NOMO-1 (cell line): ENCODE results near the gene SMOC1.

Source experiments
- DNase-seq, 2 experiments: peaks; one replicate each; lab custom pipeline; 2025; ENCODE audit not compliant: unreplicated experiment in 2 of 2; lab: John Stamatoyannopoulos, UW

The SMOC1 gene, protein sequence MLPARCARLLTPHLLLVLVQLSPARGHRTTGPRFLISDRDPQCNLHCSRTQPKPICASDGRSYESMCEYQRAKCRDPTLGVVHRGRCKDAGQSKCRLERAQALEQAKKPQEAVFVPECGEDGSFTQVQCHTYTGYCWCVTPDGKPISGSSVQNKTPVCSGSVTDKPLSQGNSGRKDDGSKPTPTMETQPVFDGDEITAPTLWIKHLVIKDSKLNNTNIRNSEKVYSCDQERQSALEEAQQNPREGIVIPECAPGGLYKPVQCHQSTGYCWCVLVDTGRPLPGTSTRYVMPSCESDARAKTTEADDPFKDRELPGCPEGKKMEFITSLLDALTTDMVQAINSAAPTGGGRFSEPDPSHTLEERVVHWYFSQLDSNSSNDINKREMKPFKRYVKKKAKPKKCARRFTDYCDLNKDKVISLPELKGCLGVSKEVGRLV

GRCh38 chr14:69879175-69880043, at the start of gene SMOC1:
Gene SMOC1, plus strand, starts transcription at chr14:69879416. Its CDS starts 263 bp downstream, at chr14:69879679.
- no peak for DNase-seq

DNA sequence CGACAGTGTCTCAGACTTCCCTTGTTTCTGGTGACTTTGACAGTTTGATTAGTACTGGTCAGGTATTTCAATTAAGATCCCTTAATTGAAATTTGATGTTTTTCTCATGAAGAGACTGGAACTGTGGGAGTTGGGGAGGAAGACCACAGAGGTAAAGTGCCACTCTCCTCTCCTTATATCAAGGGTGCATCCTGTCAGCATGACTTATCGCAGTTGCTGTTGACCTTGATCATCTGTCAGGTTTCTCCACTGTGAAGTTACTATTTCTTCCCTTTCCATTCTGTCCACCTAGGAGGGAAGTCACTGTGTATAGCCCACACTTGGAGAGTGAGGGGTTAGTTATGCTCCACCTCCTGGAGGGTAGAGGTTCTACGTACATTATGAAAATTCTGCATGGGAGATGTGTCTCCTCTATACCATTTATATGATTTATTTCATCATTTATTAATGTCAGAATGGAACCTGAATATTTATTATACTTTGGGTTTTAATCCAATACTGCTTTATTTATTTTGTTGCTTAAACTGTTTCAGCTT, 40.3 kb upstream of the SMOC1 start:
- no peak for DNase-seq

DNA sequence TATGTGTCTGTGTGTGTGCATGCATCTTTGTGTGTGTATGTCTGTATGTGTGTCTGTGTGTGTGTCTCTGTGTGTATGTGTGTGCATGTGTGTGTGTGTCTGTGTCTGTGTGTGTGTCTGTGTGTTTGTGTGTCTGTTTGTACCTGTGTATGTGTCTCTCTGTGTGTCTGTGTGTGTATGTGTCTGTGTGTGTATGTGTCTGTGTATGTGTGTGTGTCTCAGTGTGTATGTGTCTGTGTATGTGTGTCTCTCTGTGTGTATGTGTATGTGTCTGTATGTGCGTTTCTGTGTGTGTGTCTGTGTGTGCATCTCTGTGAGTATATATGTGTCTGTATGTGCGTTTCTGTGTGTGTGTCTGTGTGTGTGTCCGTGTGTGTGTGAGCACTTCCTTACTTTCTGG, 39.6 kb upstream of the SMOC1 start:
- DNase-seq = no peak

DNA sequence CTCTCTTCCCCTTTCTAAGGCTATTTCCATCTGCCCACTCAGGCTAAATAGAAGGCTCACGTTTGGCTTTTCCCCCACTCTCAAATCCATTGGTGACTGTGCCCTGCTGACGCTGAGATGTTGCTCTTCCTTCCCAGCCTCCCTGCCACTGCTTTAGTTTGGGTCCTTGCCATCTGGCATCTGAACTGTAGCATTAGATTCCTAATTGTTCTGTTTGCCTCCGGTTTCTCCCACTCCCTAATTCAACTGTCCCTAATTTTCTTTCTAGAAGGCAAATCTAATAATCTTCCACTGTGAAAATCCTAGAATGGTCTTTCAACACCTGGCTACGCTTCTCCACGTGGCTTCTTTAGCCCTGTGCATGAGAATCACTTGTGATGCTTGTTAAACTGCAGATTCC, 37.6 kb upstream of the SMOC1 start:
- no peak for DNase-seq

DNA sequence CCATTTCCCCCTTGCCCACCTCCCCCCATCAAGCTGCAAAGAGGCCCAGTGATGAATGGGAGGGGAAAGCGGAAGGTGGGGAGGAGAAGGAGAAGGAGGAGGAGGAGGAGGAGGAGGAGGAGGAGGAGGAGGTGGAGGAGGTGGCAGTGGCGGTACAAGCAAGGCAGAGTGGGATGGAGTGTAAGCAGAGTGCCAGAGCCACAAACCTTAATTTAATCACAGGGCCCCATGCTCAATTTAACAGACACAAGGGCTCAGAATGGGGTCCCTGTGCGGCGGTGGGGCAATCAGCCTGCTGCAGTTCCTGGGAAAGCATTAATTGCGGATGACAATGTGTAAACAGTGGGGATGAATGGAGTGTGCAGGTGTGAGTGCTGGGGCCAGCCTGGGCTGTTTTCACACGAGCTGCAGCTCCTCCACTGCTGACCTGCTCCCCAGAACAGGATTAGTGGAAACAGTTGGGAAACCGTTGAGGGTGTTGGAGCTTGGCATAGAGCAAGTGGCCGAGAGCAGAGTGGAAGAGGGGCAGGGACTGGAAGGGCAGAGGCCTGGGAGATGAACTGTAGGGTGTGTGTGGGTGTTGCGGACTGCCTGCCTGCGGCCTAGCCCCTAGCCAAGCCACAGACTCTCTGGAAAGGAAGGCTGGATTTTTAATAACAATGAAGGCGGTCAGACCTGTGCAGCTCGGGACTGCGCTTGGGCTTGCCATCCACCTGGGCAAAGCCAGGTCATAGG, 36.4 kb upstream of the SMOC1 start:
- DNase-seq = no peak

DNA sequence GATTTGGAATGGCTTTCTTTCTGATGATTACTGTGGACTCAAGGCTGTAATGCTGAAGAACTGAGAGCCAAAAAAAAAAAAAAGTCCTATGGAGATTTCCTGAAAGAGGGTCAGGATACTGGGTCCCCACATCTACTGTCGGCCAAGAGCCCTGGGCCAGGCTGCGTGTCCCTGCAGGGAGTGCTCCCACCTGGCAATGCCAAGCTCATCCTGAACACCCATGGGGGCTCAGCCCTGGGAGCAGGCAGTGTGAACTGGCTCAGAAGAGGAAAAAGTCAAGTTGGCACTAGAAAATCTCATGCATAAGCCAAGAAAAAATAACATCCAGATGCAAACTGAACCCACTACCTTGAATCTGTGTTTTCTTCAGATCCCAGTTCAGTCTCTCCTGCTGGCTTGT, 35.0 kb upstream of the SMOC1 start:
- no peak for DNase-seq

DNA sequence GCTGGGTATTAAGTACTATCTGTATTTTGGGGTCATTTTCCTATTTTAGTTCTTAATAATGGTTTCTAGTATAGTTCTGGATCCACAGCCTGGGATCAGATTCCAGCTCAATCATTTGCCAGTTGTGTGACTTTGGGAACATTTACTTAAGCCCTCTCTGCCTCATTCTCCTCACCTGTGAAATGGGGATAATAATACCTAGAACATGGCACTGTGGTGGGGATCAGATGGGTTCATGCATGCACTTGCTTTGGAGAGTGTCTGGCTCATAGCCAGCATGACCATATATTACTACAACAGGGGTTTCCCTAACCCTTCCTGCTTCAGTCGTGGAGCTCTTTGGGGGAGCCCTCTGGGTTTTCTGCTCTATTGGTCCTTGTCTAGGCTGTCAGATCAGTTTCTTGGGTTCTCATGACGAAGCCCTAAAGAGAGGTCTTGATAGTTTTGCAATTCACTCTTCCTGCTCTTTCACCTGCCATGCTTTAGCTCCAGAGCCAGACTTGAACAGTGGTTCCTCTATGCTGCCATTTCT, 34.1 kb upstream of the SMOC1 start:
- DNase-seq = no peak

DNA sequence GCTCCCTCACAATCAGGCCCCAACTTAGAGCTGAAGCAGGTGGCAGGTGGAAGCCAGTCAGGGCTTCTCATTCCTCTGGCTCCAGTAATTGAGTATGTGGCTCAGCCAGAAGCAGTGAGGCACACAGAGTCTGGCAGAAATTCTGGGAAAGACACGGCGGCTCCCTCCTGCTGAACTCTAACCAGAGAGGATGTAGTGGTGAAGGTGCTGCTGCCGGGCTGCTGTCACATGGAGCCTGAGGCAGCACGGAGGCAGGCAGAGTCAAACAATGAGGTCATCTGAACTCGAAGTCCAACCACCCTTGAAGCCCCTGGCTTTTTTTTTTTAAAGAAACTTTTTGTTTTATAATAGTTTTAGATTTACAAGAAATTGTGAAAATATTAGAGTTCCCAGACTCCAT, 33.4 kb upstream of the SMOC1 start:
- no peak for DNase-seq

GRCh38 chr14:69848156-69848555, 31.1 kb upstream of the SMOC1 start:
- no peak for DNase-seq

GRCh38 chr14:69848903-69849391, 30.3 kb upstream of the SMOC1 start:
- DNase-seq = no peak

GRCh38 chr14:69850086-69850735, 29.0 kb upstream of the SMOC1 start:
- DNase-seq = no peak

- DNase-seq = no peak
Observed at GRCh38 chr14:69850736-69851112, 28.5 kb upstream of the SMOC1 start.

DNA sequence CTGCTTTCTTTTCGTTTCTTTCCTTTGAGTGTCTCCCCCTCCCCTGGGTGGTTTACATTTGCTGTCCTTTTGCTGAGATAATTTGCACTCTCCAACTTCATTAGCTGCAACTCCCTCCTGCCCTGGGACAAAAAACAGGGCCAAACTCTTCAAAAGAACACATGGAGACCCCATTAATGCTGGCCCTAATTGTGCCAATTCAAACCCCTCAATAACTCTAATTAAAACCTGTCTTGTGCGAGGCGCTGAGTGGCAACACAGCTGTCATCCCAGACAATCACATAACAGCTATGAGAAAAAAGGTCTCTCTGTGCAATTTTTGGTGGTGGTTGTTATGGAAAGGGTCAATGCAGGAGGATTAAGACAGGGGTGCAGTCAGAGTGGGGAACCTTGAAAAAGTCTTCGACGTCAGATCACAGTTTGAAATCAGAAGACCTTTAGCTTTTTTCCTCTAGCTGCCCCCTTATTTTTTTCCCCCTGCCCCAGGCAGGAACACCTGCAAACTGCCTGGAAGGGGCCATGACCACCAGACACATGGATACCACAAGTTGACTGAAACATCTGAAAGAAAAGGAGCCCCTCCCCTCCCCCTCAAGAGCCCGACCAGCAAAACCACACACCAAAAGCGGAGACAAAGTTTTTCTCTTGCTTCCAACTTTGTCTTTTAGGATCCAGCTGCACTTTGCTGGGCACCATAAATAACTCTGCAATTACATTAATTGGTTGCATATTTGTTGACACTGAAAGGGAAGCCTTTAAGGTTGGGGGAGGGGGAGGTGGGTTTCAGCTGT, 26.5 kb upstream of the SMOC1 start:
- no peak for DNase-seq

DNA sequence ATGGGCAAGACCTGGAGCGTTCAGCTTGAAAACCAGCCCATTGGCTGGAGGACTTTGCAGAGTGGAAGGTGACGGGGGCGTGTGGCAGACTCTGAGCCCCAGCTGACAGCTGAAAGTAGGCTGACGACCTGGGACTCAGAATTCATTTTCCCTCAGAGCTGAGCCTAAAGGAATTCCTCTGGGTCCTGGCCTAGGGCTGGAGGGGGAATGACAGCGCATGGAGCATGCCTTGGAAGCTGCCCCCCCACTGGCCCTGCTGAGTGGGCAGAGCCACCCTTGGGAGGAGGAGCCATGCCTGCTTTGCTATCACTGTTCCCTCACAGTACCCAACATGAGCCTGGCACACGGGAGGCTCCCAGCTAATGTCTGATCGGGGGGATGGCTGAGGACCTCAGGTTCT, 25.4 kb upstream of the SMOC1 start:
- DNase-seq = no peak

DNA sequence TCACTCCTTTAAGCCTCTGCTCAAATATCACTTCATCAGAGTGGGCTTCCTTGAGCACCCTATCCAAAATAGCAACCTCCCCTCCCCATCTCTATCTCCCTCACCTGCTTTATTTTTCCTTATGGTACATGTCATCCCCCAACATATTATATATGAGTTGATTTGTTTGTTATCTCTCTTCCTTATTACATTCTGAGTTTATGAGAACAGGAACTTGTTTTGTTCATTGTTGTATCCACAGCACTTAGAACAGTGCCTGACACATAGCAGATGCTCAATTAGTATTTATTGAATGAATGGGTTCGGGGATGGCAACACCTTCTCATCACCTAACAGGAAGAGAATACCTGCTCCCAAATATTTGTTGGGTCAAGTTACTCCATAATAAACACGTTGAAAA, 24.6 kb upstream of the SMOC1 start:
- no peak for DNase-seq

DNA sequence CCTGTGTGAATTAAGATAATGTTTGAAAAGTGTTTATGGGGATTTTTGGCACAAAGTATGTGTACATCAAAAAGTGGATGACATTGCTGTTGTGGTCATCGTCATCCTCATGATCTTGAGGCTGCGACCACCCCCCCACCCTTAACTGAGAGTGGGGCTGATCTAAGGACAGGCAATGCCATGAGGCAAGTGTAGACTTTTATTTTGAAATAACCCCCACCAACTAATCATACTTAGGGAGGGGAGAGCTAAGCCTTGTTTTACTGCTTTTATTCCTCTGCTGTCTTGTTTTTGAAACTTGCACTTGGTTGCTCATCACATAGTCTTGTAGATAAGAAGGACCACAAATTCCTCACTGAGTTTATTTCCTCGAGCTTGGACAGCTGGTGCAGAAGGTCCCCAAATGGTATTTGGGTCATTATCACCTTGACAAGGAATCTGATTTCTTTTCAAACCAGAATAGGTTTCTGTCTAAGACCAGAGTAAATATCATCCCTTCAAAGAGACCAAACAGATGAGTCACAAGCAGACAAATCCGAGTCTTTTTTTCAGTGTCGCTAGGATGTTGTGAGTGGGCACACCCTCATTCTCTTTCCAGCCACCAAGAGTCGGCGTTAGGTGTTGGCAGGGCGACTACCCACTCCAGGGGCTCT, 23.9 kb upstream of the SMOC1 start:
- no peak for DNase-seq

GRCh38 chr14:69858801-69859200, 20.4 kb upstream of the SMOC1 start:
- no peak for DNase-seq

DNA sequence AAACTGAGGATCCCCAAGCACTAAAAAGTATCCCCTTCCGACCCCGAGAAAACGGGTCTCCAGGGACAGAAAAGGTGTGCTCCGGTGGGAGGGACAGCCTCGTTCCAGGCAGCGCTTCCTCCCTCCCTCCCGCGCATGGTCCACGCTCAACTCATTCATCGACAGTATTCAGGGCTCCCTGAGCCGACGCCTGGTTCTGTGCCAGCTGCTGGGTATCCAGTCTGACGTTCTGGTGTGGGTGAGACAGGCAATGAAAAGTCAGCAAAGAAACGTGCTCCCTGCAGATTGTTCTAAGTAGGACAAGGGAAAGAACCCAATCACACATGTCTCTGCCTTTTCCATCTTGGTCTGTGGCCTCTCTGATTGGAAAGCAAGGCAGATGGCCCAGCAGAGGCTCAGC, 19.6 kb upstream of the SMOC1 start:
- DNase-seq = no peak

DNA sequence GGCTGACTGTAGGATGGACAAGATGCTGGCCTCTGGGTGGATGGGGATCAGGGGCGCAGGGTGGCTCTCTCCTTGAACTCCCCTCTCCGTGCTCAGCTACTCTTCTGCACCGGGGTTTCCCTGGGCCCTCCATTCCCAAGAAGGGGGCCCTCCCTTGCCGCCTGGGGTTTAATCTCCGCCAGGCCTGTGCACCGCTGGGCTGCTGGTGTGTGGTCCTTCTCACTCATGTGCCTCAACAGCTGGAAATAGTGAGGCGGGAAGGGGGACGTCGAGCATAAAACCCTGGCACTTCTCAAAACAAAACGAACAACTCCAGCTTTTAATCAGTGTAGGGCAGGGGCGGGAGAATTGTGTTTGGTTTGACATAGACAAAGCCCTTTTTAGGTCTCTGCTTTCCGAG, 19.0 kb upstream of the SMOC1 start:
- no peak for DNase-seq
